NCI-H2171 (cell line): Measurements from ENCODE around the gene METTL15.
"Not testable (repeated sequence)": the region's sequence is repeated elsewhere in the genome, so short reads cannot be mapped to it uniquely, and the experiment has no call there.

Experiments used
- DNase-seq: peaks from one replicate; lab custom pipeline; 2025; lab: John Stamatoyannopoulos, UW

The METTL15 gene, protein sequence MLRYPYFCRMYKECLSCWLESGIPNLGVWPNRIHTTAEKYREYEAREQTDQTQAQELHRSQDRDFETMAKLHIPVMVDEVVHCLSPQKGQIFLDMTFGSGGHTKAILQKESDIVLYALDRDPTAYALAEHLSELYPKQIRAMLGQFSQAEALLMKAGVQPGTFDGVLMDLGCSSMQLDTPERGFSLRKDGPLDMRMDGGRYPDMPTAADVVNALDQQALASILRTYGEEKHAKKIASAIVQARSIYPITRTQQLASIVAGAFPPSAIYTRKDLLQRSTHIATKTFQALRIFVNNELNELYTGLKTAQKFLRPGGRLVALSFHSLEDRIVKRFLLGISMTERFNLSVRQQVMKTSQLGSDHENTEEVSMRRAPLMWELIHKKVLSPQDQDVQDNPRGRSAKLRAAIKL

DNA sequence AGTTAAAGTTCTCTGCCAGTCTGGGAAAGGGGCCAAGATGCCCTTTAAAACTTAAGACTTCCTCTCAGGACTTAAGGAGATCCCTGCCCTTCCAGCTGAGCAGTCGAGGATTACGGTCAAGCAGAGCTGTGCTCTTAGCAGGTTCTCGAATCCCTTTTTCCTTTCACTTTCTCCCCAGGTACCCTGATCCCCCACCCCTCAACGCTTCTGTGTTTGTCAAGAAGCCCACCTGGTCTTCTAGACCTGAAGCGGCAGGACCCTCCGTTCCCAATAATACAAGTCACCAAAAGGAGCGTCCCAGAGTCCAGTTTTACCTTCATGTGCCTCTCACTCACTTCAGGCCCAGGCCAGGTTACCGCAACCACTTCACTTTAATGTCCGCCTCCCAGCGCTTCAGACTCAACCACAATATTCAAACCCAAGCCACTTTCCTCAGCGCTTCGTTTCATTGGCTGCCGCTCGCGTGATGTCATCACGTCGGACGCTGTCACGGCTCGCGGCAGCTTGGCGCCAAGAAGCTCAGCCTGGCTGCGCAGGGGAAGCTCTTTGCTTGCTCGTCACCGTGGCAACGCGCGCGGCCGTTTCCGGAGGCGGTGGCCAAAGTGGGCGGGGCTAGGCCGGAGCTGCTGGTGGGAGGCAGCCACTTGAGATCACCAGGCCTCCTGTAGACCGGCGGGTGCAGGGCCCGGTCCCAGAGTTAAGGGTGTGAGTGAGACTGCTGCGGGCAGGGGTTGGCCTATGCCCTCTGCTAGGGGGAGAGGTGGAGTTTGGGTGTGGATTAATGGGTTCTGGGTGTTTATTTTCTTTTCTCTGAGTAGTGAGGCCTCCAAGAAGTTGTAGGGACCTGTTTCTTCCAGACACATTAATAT lies at the start of gene METTL15, which contains the start of gene KIF18A:
METTL15 (plus strand) TSS at position 639 of the 869 bp plus-strand sequence. CDS start 4,947 bp downstream, outside the sequence.
KIF18A (minus strand) TSS at position 407 of the 869 bp plus-strand sequence. CDS start 10,209 bp downstream, outside the sequence.
- DNase-seq: peak; percentile 94

DNA sequence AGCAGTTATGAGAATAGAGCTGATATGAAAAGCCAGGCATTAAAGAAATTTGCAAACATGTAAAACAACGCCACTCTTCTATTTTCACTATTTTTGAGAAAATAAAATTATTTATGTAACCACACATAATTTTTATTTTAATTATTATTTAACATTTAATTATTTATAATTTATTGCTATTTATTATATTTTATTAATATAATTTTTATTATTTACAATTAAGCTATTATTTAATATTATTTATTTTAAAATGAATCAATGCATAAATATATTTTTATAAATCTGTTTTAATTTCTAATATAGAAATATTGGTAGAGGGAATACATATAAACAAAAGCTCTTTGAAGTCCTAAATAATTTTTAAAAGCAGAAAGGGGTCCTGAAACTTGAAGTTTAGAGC lies 36.9 kb upstream of the METTL15 start:
- DNase-seq: no peak

DNA sequence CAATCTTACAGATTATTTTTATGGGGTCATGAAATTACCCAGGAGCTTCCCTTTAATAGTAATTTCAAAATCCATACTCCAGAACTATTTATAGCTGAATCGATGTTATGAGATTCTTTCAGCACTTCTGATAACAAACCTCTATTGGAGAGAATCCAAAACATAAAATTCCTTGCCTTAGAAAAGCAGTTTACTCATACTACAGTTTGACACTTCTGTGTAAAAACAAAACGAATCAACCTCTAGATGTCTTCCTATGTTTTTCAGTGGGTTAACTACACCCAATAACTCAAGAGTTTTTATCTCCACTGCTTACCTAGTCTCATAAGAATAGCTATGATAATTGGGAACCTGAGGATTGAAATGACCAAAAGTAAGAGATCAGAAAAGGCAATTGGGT lies 35.9 kb upstream of the METTL15 start:
- no peak for DNase-seq

DNA sequence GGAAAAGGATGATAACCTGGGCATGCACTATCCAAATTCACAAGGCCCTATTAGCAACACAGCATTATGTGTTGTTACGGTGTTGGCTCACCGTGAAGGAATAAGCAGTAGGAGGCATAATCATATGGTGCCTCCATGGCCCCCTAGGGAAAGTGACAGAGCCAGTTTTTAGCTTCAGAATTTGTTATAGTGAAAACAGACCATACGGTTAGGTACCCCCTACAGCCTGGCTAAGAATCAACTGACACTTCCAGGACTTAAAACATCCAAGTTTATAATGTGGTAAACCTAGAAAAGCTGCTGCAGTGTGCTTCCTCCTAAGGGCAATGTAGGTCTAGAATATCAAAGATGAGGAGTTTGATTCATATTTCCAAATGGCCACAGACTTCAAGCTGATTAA lies 30.7 kb upstream of the METTL15 start:
- DNase-seq: no peak

DNA sequence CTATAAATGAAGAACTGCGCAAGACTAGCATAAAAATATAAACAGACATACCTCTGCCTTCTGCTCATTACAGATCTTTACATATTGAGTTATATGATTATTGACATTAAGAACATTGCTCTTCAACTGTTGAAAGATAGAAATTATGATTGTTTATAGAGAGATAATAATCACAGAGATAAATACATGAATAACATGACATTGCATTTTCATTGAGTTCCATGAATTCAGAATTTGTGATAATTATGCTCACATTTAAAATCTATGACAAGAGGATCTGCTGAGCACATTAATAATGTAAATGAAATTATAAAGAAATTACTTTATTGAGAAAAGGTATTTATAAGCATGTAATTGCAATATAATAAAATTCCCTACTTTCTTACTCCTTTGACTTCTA lies 25.1 kb upstream of the METTL15 start:
- no peak for DNase-seq

DNA sequence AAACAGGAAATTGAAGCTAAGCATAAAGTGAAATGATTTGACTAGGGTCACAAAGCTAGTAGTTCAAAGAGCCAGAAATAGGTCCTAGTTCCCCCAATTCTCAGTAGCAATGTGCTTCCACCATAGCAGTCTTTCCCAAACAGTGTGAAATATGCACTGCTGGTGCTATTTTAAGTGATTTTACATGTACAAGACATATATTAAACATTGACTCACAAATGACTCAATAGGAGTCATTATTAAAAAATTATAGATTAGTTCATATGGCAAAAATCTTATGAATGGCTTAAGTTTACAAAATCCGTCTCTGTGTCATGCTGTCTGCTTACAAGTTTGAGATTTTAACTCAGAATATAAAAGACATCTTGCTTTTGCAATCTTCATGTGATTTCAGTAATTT lies 21.6 kb upstream of the METTL15 start:
- DNase-seq: no peak

DNA sequence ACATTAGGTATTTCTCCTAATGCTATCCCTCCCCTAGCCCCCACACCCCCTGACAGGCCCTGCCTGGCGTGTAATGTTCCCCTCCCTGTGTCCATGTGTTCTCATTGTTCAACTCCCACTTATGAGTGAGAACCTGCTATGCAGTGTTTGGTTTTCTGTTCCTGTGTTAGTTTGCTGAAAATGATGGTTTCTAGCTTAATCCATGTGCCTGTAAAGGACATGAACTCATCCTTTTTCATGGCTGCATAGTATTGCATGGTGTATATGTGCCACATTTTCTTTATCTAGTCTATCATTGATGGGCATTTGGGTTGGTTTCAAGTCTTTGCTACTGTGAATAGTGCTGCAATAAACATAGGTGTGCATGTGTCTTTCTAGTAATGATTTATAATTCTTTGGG lies 21.0 kb upstream of the METTL15 start:
- not testable (repeated sequence) for DNase-seq

DNA sequence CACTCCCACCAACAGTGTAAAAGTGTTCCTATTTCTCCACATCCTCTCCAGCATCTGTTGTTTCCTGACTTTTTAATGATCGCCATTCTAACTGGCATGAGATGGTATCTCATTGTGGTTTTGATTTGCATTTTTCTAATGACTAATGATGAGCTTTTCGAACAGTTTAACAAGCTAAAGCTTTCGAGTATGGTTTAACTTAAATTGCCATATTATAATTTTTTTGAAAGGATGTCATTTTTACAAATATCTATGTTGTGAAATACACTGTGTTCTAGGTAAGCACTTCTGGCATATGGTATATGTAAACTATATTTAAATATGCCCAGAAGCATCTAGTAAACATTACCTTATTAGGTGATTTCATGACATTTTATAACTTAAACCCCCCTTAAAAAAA lies 20.5 kb upstream of the METTL15 start:
- not testable (repeated sequence) for DNase-seq

DNA sequence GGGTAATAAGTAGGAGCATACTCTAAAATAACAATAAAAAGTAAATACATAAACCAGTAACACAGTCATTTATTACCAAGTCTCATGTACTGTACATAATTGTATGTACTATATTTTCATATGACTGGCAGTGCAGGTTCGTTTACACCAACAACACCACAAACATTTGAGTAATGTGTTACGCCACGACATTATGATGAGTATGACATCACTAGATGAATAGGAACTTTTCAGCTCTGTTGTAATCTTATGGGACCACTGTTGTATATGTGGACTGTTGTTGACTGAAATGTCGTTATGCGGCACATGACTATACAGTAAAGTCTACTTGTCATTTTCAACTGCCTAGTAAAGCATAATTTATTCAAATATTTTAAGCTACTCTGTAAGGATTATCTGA lies 18.8 kb upstream of the METTL15 start:
- DNase-seq: no peak

DNA sequence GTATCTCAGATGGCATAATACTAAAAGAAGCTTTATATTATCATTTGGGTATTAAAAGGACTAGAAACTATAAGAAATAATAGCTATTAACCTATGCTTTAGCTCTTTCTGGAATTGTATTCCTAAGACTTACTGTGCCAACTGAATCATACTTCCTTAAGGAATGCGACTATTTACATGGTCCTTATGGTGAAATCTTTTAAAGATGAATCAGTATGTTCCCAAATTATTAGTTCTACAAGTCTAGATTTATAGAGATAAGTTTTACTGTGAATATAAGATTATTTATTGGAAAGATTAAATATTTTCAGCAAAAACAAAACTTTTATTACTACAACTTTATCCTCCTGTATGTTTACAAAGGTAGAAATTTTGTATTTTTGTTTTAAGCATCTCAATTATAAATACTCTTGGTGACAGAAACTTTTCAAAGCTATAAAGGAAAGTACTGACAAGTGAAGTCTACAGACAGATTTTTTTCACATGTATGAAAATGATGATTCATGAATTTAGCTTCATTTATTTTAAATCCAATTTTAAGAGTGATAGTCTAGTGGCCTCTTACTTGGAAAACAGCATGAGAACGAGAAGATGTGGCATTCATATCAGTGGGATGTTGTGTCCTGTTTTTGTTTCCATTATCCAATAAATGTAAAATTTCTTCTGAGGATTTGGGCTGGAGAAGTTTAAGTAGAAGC lies 18.0 kb upstream of the METTL15 start:
- no peak for DNase-seq

DNA sequence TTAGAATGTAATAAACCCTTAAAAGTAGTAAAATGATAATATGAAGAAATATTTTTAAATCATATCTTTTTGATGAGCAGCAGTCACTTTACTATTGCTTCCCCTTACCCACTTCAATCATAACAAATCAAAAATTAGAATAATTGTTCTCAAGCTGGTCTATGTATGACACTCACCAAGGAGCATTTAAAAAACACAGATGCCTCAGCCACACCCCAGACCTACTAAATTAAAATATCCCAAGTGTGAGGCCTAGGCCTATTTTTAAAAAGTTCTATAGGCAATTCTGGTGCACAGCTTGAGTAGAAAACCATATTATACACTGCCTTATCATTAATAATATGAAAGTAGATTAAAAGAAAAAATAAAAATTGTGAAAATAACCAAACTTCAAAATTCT lies 15.4 kb upstream of the METTL15 start:
- DNase-seq: no peak

DNA sequence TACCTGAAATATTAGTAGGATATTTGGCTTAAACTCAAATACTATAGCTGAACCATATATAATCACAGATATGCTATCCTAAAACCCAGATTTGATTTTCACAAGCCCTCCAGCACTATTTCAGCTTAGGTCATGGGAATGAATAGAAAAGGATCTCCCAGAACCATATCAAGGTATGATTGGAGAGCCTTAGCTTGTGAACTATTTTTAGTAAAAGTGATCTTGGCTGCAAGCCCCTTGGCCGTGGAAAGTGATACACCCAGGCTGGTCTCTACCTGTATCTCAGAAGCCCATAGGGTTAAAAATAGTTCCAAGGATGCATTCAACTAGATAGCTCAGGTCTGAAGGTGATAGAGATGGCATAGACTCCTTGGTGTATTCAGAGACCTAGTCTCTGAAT lies 9.9 kb upstream of the METTL15 start:
- no peak for DNase-seq

DNA sequence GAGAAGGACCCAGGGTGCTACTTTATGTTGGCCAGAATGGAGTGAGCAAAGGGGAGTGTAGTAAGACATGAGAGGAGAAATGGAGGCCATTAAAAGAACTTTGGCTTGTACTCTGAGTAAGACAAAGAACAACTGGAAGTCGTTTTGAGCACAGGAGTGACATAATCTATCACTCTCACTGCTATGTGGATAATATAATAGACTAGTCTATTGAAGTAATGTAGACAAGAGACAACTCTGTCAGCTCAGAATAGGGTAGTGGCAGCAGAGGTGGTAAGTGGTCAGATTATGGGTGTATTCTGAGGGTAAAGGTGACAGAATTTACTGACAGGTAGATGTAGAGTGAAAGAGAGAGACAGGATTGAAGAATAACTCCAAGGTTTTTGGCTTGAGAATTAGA lies 8.5 kb upstream of the METTL15 start:
- no peak for DNase-seq

DNA sequence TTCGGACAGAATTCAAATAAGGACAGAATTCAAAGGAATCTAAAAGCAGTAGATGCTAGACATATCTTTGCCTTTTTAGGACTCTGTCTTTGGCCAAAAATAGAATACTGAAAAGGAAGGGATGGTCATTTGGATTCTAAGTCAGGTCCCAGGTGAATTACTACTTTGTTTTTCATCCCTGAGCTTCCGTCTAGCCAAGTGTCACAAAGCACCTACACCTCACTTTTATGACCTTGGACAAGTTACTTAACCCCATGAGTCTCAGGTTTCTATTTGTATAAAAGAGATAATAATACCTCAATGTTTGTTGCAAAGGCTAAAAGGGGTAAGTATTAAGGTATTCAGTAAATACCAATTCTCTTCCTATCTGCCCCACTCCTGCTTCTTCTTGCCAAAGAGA lies 7.5 kb upstream of the METTL15 start:
- no peak for DNase-seq

DNA sequence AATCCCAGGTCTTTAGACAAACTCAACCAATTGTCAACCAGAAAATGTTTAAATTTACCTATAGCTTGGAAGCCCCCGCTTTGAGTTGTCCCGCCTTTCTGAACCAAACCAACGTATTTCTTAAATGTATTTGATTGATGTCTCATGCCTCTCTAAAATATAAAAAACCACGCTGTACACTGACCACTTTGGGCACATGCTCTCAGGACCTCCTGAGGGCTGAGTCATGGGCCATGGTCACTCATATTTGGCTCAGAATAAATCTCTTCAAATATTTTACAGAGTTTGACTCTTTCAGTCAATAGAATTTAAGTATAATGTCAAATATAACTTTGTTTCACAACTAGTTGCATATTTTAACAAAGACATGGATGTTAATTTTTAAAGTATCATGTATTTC lies 5.9 kb upstream of the METTL15 start:
- DNase-seq: not testable (repeated sequence)

DNA sequence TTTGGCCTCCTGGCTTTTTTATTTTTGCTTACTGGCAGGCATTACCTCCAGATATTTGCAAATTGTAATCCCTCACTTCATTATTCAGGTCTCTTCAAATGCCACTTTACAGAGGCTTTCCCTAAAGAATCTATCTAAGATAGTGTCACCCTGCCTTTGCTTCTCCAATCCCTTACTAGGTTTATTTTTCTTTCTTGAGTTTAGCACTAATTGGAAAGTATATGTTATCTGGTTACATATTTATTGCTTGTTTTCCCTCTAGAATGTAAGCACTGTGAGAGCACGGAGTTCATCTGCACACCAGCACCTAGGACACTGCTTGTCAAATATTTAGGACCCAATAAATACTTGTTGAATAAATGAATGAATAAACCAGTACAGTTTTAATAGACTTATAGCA lies 3.8 kb upstream of the METTL15 start:
- DNase-seq: no peak

DNA sequence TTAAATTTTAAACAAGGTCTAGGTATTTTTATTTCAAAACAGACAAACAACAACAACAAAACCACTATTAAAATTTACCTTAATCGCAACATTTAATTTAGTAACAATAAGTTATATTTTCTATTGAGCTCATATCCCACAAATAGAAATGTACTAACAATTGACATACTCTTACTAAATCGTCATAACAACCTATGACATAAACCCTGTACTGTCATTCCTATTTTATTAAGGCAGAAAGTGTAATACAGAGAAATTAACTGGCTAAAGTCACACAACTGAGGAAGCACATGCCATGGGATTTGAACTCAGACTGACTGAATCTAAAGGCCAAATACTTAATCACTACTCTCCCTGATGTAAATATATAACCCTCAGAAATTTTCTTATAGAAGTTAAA lies 3.2 kb upstream of the METTL15 start:
- DNase-seq: no peak

DNA sequence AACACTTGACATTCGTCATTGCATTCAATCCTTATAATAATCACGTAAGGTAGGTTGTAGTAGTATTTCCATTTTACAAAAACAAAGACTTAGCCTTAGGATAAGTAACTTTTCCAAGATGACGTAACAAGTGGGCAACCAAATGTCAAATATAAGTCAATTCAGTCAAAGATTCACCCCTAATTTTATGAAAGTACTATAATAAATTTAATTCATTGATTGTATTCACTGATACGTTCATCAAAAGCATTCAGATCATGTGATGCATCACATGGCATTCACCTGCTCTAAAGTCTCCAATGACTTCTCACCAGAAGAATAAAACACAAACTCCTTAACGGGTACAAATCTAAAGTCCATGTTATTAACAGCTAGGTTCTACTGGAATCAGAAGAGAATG lies 2.3 kb upstream of the METTL15 start:
- no peak for DNase-seq

DNA sequence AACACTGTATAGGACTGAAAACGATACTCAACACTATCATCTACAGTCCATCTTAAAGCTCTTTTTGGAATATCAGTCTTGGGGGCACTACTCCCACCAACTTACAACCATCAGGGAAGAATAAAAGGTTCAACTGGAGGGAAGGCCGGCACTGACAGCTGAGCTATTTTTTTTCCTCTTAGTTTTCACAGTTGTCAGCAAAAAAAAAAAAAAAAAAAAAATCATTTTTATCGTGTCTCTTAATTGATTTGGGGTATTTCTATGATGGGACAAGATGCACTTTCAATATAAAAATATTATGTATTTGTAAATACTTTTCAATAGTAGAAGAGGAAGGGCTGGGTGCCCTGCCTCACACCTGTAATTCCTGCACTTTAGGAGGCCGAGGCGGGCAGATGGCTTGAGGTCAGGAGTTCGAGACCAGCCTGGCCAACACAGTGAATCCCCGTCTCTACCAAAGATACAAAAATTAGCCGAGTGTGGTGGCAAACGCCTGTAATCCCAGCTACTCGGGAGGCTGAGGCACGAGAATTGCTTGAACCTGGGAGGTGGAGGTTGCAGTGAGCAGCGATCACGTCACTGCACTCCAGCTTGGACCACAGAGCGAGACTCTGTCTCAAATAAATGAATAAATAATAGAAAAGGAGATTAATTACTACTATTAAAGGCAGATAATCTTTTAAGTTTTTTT lies 1.7 kb upstream of the METTL15 start:
- no peak for DNase-seq

DNA sequence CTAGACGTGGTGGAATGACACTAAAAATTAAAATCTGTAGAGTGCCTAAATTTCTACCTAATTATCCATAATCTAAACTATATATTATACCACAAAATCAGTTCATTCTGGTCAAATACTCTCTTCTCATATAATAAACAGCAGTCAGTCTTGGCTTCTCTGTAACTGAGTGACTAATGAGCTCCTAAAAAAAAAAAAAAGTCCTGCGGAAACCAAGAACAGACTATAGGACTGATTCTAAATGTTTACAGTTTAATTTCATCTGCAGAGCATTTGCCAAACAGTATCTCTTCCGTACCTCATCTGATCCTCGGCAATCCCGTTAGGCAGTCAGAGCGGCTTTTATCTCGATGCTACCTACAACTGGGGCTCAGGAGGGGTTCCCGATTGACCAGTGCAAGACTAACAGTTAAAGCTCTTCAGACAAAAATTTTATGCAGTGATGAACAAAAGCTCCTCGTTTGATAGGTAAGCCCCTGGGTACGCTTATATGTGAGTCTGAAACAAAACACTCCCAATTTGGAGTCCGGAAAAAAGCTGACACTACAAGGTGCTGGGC lies 918 bp upstream of the METTL15 start:
- no peak for DNase-seq

DNA sequence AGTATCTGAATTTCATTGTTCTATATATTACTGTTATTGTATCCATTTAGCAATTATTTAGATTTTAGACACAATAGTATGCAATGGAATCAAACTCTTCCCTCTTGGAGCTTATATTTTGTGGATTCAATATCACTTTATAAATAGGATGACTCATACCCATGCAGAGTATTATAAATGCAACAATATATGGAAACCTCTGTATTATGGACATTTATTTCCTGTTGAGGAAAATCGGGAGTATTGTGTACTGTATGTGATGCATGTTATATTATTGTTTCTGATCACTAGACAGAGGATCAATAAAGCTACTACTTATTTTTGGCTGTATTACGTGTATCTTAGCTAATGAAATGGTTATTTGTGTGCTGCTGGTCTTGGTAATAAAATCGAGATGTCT lies 770 bp downstream of the METTL15 start:
- DNase-seq: no peak
